GM21447 (cell line): ENCODE measurements around the gene DDX28.

Experiments used
- ATAC-seq: cut with Tn5 transposase; IDR thresholded peaks from one replicate; pipeline ENCODE4 v1.9.1; 2021; ENCODE audit not compliant: unreplicated experiment

The DDX28 gene

GRCh38 chr16:68022728-68023537 lies at the start of gene DDX28, which contains the start of gene DUS2:
Gene DDX28, minus strand, starts transcription at chr16:68023232. Its CDS starts 30 bp downstream, at chr16:68023202.
Gene DUS2, plus strand, starts transcription at chr16:68023284. Its CDS starts 14,740 bp downstream, at chr16:68038024.
- ATAC-seq = peak; percentile 72

- ATAC-seq = no peak
Observed at GRCh38 chr16:68072038-68072695, 49.1 kb upstream of the DDX28 start.

DNA sequence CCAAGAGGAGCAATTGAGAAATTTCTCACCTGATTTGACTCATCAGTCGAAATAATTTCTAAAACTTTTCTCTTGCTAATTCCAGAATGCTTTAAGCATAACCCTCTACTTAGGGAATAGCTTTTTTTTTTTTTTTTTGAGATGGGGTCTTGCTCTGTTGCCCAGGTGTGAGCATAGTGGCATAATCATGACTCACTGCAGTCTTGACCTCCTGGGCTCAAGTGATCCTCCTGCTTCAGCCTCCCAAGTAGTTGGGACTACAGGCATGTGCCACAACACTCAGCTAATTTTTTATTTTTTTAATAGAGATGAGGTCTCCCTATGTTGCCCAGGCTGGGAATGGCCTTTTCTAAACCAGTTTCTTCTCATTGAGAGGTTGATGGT lies 48.5 kb upstream of the DDX28 start:
- ATAC-seq = no peak

- ATAC-seq = peak; percentile 49
Observed at GRCh38 chr16:68070806-68071517, 47.9 kb upstream of the DDX28 start.

DNA sequence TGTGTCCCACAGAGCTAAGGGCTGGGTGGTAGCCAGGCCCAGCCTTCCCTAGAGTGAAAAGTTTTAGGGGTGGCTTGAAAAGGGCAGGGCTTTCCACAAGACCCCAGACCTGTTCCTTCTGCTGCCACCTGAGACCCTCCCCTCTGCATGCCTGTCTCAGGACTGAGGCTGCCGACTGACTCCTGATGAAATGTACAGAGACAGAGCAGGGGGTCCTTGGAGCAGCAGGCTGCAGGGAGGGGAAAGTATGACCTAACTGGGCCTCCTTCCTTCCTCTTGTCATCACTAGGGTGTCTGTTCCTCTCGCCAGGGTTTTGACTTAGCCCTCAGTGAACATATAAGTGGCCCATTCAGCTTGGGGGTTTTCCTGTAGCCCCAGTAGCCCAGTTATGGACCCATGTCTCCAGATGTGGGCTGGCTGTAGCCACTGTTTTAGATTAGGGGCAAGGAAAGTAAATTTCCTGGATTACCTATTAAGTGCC lies 47.3 kb upstream of the DDX28 start:
- no peak for ATAC-seq

GRCh38 chr16:68069511-68070248 lies 46.6 kb upstream of the DDX28 start:
- ATAC-seq = no peak

DNA sequence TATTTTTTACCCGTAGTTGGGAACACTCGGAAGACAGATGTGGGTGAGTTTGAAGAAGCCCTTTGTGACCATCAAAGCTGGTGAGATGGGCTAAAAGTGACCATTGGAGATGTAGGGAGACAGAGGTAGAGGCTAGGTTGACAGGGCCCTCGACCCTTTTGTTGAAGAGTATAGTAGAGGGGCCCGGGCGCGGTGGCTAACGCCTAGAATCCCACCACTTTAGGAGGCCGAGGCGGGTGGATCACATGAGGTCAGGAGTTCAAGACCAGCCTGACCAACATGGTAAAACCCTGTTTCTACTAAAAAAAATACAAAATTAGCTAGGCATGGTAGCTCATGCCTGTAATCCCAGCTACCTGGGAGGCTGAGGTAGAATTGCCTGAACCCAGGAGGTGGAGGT lies 45.9 kb upstream of the DDX28 start:
- ATAC-seq = no peak

DNA sequence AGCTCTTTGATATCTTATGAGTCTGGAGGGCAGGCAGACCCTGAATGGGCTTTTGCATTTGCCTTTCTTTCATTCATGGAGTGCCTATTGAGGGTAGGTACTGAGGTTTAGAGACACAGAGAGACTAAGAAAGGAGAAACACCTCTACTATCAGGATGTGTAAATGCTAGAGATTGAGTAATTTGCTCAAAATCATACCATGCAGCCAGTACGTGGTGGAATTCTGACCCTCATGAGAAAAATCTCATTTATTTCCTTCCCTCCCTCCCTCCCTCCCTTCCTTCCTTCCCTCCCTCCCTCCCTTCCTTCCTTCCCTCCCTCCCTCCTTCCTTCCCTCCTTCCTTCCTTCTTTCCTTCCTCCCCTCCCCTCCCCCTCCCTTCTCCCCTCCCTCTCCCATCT lies 43.7 kb upstream of the DDX28 start:
- ATAC-seq = no peak

DNA sequence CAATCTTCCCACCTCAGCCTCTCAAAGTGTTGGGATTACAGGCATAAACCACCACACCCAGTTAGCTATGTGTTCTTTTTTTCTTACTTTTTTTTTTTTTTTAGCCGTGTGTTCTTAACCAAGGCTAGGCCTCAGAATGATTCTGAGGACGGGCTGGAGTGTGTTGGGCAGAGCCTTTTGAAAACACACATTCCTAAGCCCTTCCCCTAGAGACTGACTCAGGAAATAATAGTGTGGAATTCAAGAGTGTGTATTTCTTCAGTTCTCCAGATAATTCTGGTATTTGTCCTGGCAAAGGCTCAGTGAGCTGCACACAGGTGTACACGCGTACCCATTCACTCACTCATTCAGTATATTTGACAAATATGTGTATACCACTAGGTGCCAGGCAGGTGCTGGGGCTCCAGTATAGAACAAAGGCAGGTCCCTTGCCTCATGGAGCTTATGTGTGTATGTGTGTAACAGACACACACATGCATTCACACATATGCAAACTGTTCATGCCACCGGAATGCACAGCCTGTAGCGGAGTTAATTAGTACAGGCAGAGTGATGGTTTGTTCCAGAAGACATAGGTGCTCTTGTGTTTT lies 42.8 kb upstream of the DDX28 start:
- ATAC-seq = no peak

GRCh38 chr16:68064791-68065365 lies 41.8 kb upstream of the DDX28 start:
- peak; percentile 57 for ATAC-seq

DNA sequence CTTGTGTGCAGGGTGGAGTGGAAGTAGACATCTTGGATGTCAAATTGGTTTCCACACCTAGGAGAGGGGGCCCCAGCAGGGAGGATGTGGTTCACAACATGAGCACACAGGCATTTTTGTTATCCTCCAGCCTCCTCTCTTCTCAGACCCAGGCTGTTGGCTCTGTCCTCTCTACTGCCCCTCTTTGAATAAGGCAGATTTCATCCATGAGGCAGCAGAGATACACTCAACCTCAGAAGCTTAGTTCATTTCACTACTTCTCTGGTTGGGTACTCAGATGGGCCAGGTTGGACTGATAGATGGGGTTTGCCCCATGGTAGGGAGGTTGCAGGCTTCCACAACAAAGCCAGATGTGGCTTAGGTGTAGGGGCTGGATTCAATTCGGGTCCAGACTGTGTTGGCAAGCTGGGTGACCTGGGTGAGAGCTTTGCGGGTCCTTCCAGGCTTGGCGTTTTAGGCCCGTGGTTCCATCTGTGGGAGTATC lies 39.9 kb upstream of the DDX28 start:
- ATAC-seq = no peak

GRCh38 chr16:68061396-68061795 lies 38.4 kb upstream of the DDX28 start:
- no peak for ATAC-seq

- ATAC-seq = no peak
Observed at GRCh38 chr16:68059804-68060203, 36.8 kb upstream of the DDX28 start.

- no peak for ATAC-seq
Observed at GRCh38 chr16:68055395-68055794, 32.4 kb upstream of the DDX28 start.

DNA sequence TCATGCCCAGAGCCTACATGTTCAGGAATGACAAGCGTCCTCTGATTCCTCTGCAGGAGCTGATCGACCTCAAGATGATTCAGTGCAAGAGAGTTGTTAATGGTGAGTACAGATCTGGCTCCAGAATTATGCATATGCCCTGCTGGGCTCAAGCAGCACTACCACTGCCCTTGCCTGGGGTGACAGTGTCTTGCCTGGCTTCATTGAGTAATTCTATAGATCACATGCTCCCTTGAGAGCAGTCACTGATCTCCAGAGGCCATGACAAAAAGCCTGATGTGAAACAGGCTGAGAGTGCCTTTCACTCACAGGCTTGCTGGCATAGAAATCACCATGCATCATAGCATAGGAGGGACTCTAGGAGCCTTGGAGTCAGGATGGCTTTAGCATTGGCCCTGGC lies 26.4 kb upstream of the DDX28 start:
- ATAC-seq = no peak

- ATAC-seq = no peak
Observed at GRCh38 chr16:68047987-68048386, 25.0 kb upstream of the DDX28 start.

DNA sequence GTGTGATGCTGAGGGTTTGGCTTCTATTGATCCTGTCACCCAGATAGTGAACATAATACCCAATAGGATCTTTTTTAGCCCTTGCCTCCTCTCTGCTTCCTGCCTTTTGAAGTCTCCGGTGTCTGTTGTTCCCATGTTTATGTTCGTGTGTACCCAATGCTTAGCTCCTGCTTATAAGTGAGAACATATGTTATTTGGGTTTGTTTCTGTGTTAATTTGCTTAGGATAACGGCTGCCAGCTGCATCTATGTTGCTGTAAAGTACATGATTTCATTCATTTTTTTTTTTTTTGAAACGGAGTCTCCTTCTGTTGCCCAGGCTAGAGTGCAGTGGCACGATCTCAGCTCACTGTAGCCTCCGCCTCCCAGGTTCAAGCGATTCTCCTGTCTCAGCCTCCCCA lies 23.1 kb upstream of the DDX28 start:
- ATAC-seq = no peak

GRCh38 chr16:68041783-68042182 lies 18.8 kb upstream of the DDX28 start:
- ATAC-seq = no peak

GRCh38 chr16:68040506-68041288 lies 17.7 kb upstream of the DDX28 start:
- peak; percentile 60 for ATAC-seq
